T-helper 22 cell (primary cell): Measurements from ENCODE around the gene MKKS.
"Not testable (repeated sequence)": the region's sequence is repeated elsewhere in the genome, so short reads cannot be mapped to it uniquely, and the experiment has no call there.

ENCODE experiments used
- DNase-seq: peaks from one replicate; pipeline ENCODE4 v3.0.0-alpha.2; 2020; ENCODE audit warnings: low read depth

The MKKS gene

DNA sequence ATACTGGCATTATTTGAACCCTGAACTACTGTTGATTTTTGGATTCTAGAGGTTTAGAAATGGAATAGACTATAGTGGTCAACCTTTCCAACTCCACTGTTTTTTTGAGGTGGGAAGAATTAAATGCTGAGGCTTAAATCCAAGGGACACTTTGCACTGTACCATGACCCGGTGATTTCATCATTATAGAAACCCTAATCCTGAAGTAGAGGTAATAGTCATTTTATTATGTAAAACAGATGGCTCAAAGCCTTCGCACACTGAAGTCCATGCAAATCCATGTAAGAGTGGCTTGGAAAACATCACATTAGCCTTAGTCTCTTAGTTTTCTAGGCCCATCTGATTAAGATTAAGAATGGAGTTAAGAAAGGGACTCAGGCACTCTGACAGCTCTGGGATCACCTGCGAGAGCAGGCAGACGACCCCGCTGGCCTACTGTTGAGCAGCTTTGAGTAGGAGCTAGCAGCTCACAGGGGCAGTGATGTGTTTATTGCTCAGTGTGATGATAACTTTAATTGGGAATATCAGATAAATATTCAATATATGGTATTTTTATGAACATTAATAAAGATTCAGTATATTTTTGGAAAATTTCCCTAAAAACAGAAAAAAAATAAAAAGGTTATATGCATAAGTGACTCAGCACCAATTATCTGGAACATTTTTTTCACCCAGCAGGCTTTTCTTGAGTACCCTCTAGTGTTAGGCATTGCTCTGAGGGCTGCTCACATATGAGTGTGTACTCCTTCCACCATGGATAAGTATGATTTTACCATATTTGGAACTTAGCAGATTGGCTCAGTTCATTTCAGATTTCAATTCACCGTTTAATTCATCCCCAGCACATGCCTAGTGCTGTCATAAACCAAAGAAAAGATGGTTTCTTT is 14.5 kb upstream of the MKKS start:
- DNase-seq = no peak

DNA sequence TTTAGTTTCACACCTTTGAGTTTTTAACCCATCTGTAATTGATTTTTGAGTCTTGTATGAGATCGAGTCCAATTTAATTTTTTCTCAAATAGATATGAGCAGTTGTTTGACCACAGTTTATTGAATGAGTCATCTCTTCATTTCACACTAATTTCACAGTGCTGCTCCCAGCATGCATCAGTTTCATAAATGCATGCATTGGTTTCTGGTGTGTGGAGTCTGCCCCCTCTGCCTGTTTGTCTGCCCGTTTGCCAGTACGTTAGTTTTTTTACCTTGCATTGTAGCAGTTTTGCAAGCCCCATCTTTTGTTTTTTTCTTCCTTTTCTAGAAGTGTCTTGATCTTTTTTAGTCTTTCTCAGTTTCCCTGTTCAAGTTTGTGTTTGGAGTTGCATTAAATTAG is 13.0 kb upstream of the MKKS start:
- peak; percentile 17 for DNase-seq

DNA sequence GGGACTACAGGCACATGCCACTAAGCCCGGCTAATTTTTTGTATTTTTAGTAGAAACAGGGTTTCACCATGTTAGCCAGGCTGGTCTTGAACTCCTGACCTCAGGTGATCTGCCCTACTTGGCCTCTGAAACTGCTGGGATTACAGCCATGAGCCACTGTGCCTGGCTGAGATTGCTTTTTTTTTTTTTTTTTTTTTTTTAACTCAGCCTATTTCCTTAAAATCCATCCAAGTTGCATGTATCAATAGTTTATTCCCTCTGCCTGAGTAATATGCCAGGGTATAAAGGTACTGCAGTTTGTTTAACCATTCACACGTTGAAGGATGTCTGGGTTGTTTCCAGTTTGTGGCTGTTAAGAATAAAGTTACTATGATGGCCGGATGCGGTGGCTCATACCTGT is 11.7 kb upstream of the MKKS start:
- DNase-seq = no peak

DNA sequence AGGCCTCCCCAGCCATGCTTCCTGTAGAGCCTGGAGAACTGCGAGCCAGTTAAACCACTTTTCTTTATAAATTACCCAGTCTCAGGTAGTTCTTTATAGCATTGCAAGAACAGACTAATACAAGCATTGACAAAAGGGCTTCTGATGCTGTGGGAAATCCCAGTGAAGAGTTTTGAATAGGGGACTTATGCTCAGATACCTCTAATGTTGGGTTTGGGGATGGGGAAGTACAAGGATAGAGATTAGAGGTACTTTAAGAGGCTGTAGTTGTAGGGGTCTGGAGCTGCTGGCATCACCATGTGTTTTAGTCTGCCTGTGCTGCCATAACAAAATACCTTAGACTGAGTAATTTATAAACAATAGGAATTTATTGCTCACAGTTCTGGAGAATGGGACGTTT is 9.9 kb upstream of the MKKS start:
- DNase-seq = no peak

DNA sequence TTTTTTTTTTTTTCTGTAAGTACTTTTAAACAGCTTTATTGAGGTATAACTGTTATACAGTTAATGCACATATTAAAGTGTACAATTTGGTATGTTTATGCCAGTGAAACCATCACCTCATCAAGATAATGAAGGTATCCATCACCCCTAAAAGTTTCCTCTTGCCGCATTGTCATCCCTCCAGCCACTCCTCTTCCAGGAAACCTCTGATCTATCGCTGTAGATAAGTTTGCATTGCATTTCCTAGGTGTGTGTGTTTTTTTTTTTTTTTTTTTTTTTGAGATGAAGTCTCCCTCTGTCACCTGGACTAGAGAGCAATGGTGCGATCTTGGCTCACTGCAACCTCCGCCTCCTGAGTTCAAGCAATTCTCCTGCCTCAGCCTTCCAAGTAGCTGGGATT is 4.2 kb upstream of the MKKS start:
- DNase-seq = no peak

DNA sequence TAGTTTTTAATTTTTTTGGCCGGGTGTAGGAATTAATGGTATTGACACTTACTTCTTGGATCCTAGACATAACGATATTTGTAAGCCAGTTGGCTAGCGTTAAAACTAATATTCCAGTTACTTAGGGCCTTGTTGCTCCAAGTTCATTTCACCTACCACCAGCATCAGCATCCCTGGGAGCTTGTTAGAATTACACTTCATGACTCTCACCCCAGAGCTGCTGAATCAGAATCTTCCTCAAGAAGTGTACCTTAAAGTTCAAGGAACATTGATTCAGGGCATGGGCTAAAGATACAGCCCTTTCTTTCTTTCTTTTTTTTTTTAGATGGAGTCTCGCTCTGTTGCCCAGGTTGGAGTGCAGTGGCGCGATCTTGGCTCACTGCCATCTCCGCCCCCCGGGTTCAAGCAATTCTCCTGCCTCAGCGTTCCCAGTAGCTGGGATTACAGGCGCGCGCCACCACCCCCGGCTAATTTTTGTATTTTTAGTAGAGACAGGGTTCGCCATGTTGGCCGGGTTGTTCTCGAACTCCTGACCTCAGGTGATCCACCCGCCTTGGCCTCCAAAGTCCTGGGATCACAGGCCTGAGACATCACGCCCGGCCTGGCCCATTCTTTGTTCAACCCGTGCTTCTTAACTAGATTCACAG is 2.2 kb upstream of the MKKS start:
- no peak for DNase-seq

DNA sequence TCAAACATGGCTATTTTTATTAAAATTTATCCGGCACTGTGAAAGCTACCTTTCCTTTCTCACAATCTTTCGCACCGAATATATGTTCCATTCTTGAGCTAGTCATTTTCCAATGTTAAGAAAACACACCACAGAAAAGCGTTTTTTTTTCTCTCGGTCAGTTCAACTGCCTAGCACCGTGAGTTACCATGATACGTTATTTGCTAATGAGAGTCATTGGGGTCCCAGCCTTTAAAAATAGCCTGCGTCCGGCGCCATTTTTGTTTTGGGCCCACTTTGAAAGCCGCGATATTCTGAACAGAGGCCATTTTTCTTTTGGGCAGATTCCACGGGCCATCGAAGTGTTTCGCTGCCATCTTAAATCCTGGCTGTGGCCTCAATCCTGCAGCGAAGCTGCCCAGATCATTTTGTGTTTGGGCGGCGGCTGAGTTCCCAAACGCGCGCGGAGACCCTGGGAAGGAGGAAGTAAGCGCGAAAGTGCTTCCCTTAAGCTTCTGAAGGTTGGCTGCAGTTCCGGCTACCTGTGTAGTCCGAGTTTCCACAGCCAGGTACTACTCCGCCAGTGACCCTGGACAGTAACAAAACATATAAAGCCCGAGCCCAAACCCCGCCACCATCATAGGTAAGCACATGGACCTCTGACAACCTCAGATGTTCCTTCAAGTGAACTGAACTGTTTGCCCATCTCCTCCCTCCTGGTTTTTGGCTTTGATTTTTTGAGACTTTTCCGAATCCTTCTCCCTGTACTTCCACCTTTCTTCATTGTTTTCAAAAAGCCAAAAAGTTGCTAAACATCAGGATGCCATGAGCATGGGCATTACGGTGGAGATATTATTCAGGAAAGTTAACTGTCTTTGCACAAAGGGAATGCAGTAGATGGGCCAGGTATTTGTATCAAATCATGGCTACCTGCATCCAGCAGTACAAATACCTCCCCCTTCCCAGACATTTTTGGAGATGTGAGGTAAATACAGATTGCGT is 1.1 kb upstream of the MKKS start, which contains the start of gene SLX4IP:
Gene SLX4IP, plus strand, starts transcription at position 474 of the 981 bp plus-strand sequence. CDS start 22,900 bp downstream, outside the sequence.
- peak; percentile 74 for DNase-seq

DNA sequence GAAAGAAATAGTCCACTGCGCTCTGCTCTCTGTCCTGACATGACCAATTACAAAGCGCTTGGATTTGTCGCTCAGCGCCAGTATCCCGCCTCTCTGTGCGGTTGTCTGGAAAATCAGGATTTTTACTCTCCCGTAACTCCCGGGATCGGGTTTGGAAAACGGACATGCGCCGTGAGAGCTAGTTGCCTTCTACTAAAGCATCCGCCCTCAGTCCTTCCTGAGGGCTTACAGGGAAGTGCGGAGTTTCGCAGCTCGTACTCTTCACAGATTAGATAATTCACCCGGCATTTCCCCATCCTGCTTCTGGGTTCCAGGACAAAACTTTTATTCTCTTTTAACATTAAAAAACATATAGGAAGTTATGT is 427 bp upstream of the MKKS start:
- DNase-seq = peak; percentile 69

DNA sequence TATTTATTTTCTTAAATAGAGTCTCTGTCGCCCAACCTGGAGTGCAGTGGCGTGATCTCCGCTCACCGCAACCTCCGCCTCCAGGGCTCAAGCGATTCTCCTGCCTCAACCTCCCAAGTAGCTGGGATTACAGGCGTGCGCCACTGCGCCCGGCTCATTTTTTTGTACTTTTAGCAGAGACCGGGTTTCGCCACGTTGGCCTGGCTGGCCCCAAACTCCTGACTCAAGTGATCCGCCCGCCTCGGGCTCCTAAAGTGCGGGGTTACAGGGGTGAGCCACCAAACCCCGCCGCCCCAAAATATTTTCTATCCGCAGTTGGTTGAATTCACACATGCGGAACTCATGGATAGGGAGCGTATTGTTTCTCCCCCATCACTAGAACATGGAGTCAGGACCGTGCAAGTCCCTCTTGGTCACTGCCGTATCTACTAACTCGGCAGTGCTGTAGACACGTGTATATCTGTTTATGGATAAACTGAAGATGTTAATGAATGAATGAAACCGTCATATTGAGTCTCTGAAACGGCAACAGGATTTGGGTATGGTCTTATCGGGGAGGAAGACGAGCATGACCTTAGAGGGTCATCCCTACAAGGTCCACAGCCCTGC is 904 bp downstream of the MKKS start:
- no peak for DNase-seq

DNA sequence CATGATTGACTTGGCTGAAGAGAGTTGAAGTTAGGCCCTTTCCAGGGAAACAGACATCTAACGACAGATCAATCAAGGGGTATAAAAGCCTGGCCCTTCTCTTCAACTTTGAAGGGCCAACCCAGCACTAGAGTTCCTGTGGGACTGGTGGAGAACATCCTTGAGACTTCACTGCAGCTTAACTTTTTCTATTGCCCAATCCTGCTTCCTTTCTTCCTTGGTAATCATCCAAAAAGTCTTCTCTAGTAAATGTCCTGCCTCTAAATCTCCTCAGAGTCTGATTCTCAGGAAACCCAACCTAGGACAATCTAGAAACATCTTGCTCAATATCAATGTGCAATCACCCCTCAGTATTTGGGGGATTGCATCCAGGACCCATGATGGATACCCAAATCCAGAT is 1.9 kb downstream of the MKKS start:
- no peak for DNase-seq

DNA sequence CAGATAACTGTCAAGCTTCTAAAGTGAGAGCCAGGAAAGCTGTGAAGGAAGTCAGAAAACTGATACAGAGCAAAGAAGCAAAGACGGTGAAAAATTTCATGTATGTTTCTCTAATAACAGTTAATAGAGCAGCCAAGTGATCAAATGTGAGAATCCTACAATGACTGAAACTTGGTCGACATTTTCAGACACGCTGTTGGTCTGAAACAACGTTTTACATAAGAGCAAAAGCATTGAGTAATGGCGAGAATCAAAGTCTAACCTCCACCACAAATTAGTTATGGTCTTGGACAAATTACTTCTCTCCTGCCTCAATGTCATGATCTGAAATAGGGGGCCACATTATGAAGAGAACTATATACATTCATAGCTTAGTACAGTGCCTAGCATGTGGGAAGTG is 3.3 kb downstream of the MKKS start:
- DNase-seq = no peak

DNA sequence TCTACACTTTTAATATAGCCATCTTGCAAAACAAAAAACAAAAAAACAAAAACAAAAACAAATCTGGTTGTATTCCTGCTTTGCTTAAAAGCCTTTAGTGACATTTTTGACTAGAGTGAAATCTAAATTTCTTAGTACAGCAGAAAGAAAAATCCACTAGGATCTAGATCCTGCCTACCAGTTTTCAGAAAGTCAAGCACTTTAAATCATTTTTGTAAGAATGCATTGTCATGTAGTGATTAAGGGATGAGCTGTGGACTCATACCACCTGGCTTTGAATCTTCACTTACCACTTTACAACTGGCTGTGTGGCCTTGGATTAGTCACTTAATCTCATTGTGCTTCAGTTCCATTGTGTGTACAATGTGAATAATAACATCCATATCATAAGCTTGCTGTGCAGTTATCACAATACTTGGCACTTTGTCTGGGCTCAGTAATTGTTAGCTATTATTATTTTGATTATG is 4.0 kb downstream of the MKKS start:
- no peak for DNase-seq

DNA sequence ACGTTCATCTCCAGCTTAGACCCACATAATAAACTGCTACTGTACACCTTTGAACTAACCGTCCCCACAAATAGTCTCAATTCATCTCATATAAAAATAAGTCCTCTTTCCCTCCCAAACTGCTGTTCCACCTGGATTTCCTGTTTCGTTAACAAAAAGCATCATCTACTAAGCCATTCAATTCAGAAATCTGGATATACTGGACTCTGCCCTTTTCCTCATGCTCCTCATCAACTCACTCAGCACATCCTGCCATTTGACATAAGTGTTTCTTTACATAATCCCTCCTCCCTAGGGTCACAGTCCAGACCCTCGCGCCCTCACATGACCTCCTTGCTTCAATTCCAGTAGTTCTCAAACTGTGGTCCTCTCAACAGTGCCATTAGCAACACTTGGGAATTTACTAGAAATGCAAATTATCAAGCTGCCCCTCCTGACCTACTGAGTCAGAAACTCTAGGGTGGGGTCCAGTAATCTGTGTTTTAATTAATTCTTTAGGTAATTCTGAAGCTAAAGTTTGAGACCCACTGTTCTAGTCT is 4.5 kb downstream of the MKKS start:
- no peak for DNase-seq

DNA sequence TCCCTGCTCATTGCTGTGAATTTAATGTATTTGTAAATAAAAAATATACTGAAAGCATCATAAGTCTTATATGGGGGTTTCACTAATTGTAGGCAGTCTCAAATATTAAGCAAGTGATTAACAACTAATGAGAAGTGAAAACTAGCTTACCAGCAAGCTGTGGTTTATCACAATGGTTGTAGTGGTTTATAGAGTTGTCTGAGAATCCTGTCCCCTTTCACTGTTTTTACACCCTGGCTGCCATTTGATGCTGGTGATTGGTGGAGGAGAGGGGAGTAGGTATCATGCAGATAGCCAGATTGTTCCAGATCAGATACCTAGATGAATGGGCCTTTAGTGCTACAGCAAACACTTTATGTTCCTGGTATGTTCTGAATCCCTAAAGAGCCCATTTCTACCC is 6.0 kb downstream of the MKKS start:
- no peak for DNase-seq

DNA sequence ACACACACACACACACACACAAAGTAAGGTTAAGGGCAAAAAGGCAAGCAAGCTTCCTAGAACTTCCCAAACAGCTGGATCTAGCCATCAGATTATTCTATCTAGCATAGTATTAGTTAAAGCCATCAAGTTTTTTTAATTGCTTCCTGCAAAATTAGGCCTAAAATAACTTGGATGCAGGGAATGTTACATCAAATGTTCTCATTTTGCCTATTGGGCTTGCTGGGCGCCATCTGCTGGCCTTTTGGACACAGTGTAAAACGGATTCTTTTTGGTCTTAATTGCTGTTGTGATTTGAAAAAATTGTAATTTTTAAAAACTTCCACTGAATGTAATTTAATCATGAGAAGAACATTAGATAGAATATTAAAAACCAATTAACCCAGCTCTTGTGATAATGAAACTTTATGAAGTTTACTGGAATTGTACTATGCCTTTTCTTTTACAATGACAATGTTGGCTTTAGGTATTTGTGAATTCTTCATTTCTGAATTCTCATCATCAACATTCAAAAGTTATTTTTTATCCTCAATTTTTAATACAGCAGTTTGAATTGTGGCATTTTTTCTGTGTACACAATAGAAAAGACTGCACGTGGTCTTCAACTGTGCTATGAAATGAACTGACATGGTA is 6.8 kb downstream of the MKKS start:
- no peak for DNase-seq

DNA sequence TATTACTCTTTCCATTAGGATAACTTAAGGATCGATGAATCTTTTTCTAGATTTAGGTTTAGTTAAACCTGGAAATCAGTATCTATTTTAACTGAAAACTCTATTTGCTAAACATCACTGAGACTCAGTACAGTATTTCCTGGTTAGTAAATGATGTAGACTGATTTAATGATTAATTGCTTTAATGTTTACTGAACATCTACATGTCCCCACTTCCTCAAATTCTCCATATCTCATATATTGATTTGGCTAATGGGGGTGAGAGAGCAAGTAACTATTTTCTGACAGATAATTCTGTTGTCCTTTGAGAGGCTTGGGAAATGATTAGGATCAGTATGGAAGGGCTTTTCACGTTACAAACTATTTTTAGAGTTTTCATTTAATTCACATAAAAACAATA is 10.3 kb downstream of the MKKS start:
- DNase-seq = no peak

DNA sequence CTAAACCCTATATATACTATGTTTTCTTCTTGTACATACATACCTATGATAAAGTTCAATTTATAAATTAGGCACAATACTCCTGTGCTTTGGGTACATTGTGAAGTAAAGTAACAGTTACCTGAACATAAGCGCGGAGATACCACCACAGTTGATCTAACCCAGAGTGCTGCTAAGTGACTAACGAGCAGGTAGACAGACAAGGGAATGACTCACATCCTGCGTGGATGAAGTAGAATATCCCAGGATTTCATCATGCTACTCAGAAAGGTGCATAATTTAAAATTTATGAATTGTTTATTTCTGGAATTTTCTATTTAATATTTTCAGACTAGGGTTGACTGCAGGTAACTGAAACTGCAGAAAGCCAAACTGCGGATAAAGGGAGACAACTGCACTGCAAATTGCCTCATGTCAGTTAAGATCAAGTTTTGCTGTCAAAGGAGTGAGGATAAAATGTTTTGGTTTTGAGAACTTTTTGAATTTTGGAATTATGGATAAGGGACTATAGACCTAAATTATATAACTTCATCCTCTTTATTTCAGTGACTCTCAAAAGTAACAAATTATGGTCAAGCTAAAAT is 14.4 kb downstream of the MKKS start:
- no peak for DNase-seq

DNA sequence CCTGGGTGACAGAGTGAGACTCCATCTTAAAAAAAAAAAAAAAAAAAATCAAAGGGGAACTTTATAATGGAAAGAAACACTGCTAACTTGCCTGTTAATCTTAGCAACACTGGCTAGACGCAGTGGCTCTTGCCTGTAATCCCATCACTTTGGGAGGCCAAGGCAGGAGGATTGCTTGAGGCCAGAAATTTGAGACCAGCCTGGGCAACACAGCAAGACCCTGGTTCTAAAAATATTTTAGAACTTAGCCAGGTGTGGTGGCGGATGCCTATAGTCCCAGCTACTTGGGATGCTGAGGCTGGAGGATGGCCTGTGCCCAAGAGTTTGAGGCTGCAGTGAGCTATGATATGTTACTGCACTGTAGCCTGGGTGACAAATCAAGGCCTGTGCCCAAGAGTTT is 16.8 kb downstream of the MKKS start:
- DNase-seq = not testable (repeated sequence)

DNA sequence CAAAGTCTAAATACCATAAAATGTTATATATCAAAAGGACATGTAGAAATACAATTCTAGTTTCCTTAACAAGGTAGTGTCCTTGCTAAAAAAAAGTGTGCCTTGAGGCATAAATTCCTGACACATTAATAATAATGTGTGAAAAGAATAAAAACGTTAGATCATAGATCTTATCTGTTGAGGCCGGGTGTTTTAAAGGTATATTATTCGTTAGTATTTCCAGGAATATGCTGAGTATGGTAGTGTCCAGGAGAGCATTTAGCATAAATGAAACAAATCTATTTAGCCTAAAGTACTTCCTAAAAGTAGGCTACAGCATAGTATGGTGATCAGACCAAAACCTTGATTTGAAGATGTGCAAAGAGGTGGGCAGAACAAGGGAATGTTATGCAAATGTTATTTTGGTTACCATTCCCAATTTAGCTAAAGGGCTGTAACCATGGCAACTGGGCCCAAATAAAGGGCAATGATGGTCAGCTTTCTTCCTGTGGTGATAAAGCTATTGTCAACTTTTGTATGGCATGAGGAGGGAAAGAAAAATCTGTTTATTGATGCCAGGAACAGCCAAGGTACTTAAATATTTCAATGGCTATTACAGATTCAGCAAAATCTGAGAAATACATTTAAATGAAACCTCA is 18.9 kb downstream of the MKKS start:
- no peak for DNase-seq
